ENCODE data around the gene STXBP6.
"Not testable (repeated sequence)": the region's sequence is repeated elsewhere in the genome, so short reads cannot be mapped to it uniquely, and the experiment has no call there.

The STXBP6 gene

GRCh38 chr14:24943024-24943423 lies 106.9 kb downstream of the STXBP6 start:
- no peak overlapping the region for H3K4me3 ChIP-seq (ENCODE audit: low read depth, low read length)
- DNase-seq (ENCODE audit: low read depth), result no peak
- no peak for TF ChIP-seq CTCF (IDR thresholded peaks at IDR 0.05; ENCODE audit: low read depth, low read length)
- no peak for TF ChIP-seq MYC (IDR thresholded peaks at IDR 0.05; ENCODE audit: low read depth, low read length)
- no peak for TF ChIP-seq POLR2A (IDR thresholded peaks at IDR 0.05; ENCODE audit: extremely low read depth, insufficient read length)
- no peak for TF ChIP-seq MAX (IDR thresholded peaks at IDR 0.05; ENCODE audit: low read depth, low read length)

- H3K4me3 ChIP-seq (ENCODE audit: low read depth, low read length), result no peak overlapping the region
- TF ChIP-seq POLR2A (IDR thresholded peaks at IDR 0.05; ENCODE audit: extremely low read depth, insufficient read length) (no peak), CTCF (IDR thresholded peaks at IDR 0.05; ENCODE audit: low read depth, low read length) (no peak), MYC (IDR thresholded peaks at IDR 0.05; ENCODE audit: low read depth, low read length) (no peak), MAX (IDR thresholded peaks at IDR 0.05; ENCODE audit: low read depth, low read length) (no peak)
- DNase-seq (ENCODE audit: low read depth), result no peak
These were observed 108.2 kb downstream of the STXBP6 start for GRCh38 chr14:24941719-24942118.

GRCh38 chr14:24940213-24940783 lies 109.6 kb downstream of the STXBP6 start:
- TF ChIP-seq POLR2A (IDR thresholded peaks at IDR 0.05; ENCODE audit: extremely low read depth, insufficient read length) (no peak), CTCF (IDR thresholded peaks at IDR 0.05; ENCODE audit: low read depth, low read length) (no peak), MAX (IDR thresholded peaks at IDR 0.05; ENCODE audit: low read depth, low read length) (no peak), MYC (IDR thresholded peaks at IDR 0.05; ENCODE audit: low read depth, low read length) (no peak)
- H3K4me3 ChIP-seq (ENCODE audit: low read depth, low read length), result no peak overlapping the region
- no peak for DNase-seq (ENCODE audit: low read depth)

- TF ChIP-seq CTCF (IDR thresholded peaks at IDR 0.05; ENCODE audit: low read depth, low read length) (no peak), POLR2A (IDR thresholded peaks at IDR 0.05; ENCODE audit: extremely low read depth, insufficient read length) (no peak), MYC (IDR thresholded peaks at IDR 0.05; ENCODE audit: low read depth, low read length) (no peak), MAX (IDR thresholded peaks at IDR 0.05; ENCODE audit: low read depth, low read length) (no peak)
- no peak overlapping the region for H3K4me3 ChIP-seq (ENCODE audit: low read depth, low read length)
- DNase-seq (ENCODE audit: low read depth), result no peak
These were observed 111.4 kb downstream of the STXBP6 start for GRCh38 chr14:24938593-24938992.

- no peak for DNase-seq (ENCODE audit: low read depth)
- no peak overlapping the region for H3K4me3 ChIP-seq (ENCODE audit: low read depth, low read length)
- TF ChIP-seq CTCF (IDR thresholded peaks at IDR 0.05; ENCODE audit: low read depth, low read length) (no peak), POLR2A (IDR thresholded peaks at IDR 0.05; ENCODE audit: extremely low read depth, insufficient read length) (no peak), MYC (IDR thresholded peaks at IDR 0.05; ENCODE audit: low read depth, low read length) (no peak), MAX (IDR thresholded peaks at IDR 0.05; ENCODE audit: low read depth, low read length) (no peak)
These were observed 112.6 kb downstream of the STXBP6 start for GRCh38 chr14:24937300-24937699.

GRCh38 chr14:24936773-24937172 lies 113.2 kb downstream of the STXBP6 start:
- H3K4me3 ChIP-seq (ENCODE audit: low read depth, low read length), result not testable (repeated sequence)

More at GRCh38 chr14:24936773-24937172, 113.2 kb downstream of the STXBP6 start:
- DNase-seq (ENCODE audit: low read depth), result not testable (repeated sequence)

Measured in NB4 (cell line).